Measurements from ENCODE around the gene ACAT1. TPM values are rescaled to one million over a fixed set of nuclear protein-coding genes. Genes with fewer than 3 reads are reported as not detected.
"Not testable (repeated sequence)": the region's sequence is repeated elsewhere in the genome, so short reads cannot be mapped to it uniquely, and the experiment has no call there.

The ACAT1 gene
- total RNA-seq, 8 experiments from 2014 or later = 35.0 to 107 (median 51.3) TPM

- in situ Hi-C loops (cut with MboI; ENCODE audit: low pct_unique_long_range_greater_than_20kb in 2 of 9, low sequenced_read_pairs in 9 of 9, unreplicated experiment in 9 of 9) = loop anchor here in 1 of 9 experiments (25.0 kb wide), 1 partner anchor 151 kb away; no protein-coding TSS in a partner anchor
- 80 to 100% (median 95%) methylated on average over 2 to 5 of the region's 5 CpGs; no CpG with 5 or more reads in 2 of the 10 experiments for WGBS, 10 experiments
- no peak for ATAC-seq (replicated peaks in 6 of 8)
- H3K4me1 ChIP-seq (replicated peaks in 1 of 2) = no peaks in the 10 kb centered on the region
- H3K27ac ChIP-seq = no peak overlapping the region
- no peak overlapping the region for H3K4me3 ChIP-seq
Measured at GRCh38 chr11:108160970-108161566, 39.7 kb downstream of the ACAT1 start.

- not testable (repeated sequence) for H3K4me3 ChIP-seq; H3K4me1 ChIP-seq (replicated peaks in 1 of 2); ATAC-seq (replicated peaks in 6 of 8); H3K27ac ChIP-seq
- in situ Hi-C loops (cut with MboI; ENCODE audit: low pct_unique_long_range_greater_than_20kb in 2 of 9, low sequenced_read_pairs in 9 of 9, unreplicated experiment in 9 of 9) = loop anchor here in 1 of 9 experiments (25.0 kb wide), 1 partner anchor 149 kb away; no protein-coding TSS in a partner anchor
- WGBS, 10 experiments = 70 to 100% (median 95%) methylated on average over 1 to 4 of the region's 6 CpGs; no CpG with 5 or more reads in 1 of the 10 experiments
Measured at GRCh38 chr11:108162878-108163277, 41.5 kb downstream of the ACAT1 start.

- Histone ChIP-seq H3K27ac (no peak overlapping the region), H3K4me3 (no peak overlapping the region), H3K4me1 (replicated peaks in 1 of 2) (no peaks in the 10 kb centered on the region)
- in situ Hi-C loops (cut with MboI; ENCODE audit: low pct_unique_long_range_greater_than_20kb in 2 of 9, low sequenced_read_pairs in 9 of 9, unreplicated experiment in 9 of 9) = loop anchor here in 1 of 9 experiments (25.0 kb wide), 1 partner anchor 145 kb away; no protein-coding TSS in a partner anchor
- no peak for ATAC-seq (replicated peaks in 6 of 8)
Measured at GRCh38 chr11:108167624-108168023, 46.3 kb downstream of the ACAT1 start.

- no peak for ATAC-seq (replicated peaks in 6 of 8)
- 0 to 100% (median 91%) methylated on average over 1 to 2 of the region's 2 CpGs; no CpG with 5 or more reads in 1 of the 10 experiments for WGBS, 10 experiments
- no peak overlapping the region for H3K4me3 ChIP-seq
- no peak overlapping the region for H3K27ac ChIP-seq
- H3K4me1 ChIP-seq (replicated peaks in 1 of 2) = no peaks in the 10 kb centered on the region
- in situ Hi-C loops (cut with MboI; ENCODE audit: low pct_unique_long_range_greater_than_20kb in 2 of 9, low sequenced_read_pairs in 9 of 9, unreplicated experiment in 9 of 9) = loop anchor here in 1 of 9 experiments (25.0 kb wide), 1 partner anchor 142 kb away; no protein-coding TSS in a partner anchor
Measured at GRCh38 chr11:108170184-108170583, 48.8 kb downstream of the ACAT1 start.

GRCh38 chr11:108177570-108177969 lies 56.2 kb downstream of the ACAT1 start:
- in situ Hi-C loops (cut with MboI; ENCODE audit: low pct_unique_long_range_greater_than_20kb in 2 of 9, low sequenced_read_pairs in 9 of 9, unreplicated experiment in 9 of 9) = no loop called here
- 83 to 100% (median 100%) methylated on average over 1 to 5 of the region's 5 CpGs; no CpG with 5 or more reads in 2 of the 10 experiments for WGBS, 10 experiments
- H3K4me1 ChIP-seq (replicated peaks in 1 of 2) = no peaks in the 10 kb centered on the region
- H3K4me3 ChIP-seq = no peak overlapping the region
- no peak for ATAC-seq (replicated peaks in 6 of 8)
- no peak overlapping the region for H3K27ac ChIP-seq

GRCh38 chr11:108193725-108194124 lies 72.4 kb downstream of the ACAT1 start:
- in situ Hi-C loops (cut with MboI; ENCODE audit: low pct_unique_long_range_greater_than_20kb in 2 of 9, low sequenced_read_pairs in 9 of 9, unreplicated experiment in 9 of 9) = no loop called here
- Histone ChIP-seq H3K4me3 (no peak overlapping the region), H3K27ac (no peak overlapping the region), H3K4me1 (replicated peaks in 1 of 2) (no peaks in the 10 kb centered on the region)
- no peak for ATAC-seq (replicated peaks in 6 of 8)

- no peak for ATAC-seq (replicated peaks in 6 of 8)
- H3K4me3 ChIP-seq = no peak overlapping the region
- H3K4me1 ChIP-seq (replicated peaks in 1 of 2) = no peaks in the 10 kb centered on the region
- in situ Hi-C loops (cut with MboI; ENCODE audit: low pct_unique_long_range_greater_than_20kb in 2 of 9, low sequenced_read_pairs in 9 of 9, unreplicated experiment in 9 of 9) = no loop called here
- 87 to 100% (median 97%) methylated on average over 2 to 3 of the region's 3 CpGs for WGBS, 10 experiments
- no peak overlapping the region for H3K27ac ChIP-seq
Measured at GRCh38 chr11:108196901-108197300, 75.5 kb downstream of the ACAT1 start.

Other genes starting within 250 kb of the ACAT1 start
- 10 to 100 TPM in 2 of 8 experiments, 1 to 10 TPM in 3, not detected in 3; 7.0 to 11.1 (median 9.0) TPM for gene RAB39A, start 193.1 kb upstream of the ACAT1 start, total RNA-seq
- 10 to 100 TPM; 20.1 to 31.4 (median 24.3) TPM for gene CUL5, start 112.7 kb upstream of the ACAT1 start, total RNA-seq
- 10 to 100 TPM; 12.8 to 29.4 (median 17.1) TPM for gene NPAT, start 101.1 kb downstream of the ACAT1 start, total RNA-seq
- 100 to 1,000 TPM in 1 of 8 experiments, 10 to 100 TPM in 7; 41.2 to 132 (median 59.1) TPM for gene ATM, start 101.5 kb downstream of the ACAT1 start, total RNA-seq